HEK293T (cell line): ENCODE measurements around the gene OPCML.

Experiments used
- CTCF ChIA-PET: fragments of 350-600 bp; formaldehyde crosslinking; extraction: SDS; loops from one replicate; lab custom pipeline; 2021; ENCODE audit warnings: antibody characterized with exemption, inconsistent platforms; lab: Yijun Ruan, JAX
- POLR2A ChIA-PET: fragments of 350-600 bp; formaldehyde crosslinking; extraction: SDS; loops from one replicate; lab custom pipeline; 2020; ENCODE audit warnings: antibody characterized with exemption, inconsistent platforms; lab: Yijun Ruan, JAX
- DNase-seq: peaks from one replicate; pipeline ENCODE4 v3.0.0; 2012; ENCODE audit warnings: mixed read lengths; ENCODE audit errors: extremely low spot score
- ARNT ChIP-seq: fragments of 450-650 bp; IDR thresholded peaks from 2 replicates; pipeline ENCODE4 v1.6.1; 2017; ENCODE audit warnings: mild to moderate bottlenecking
- BHLHE40 ChIP-seq: fragments of 450-650 bp; IDR thresholded peaks from 2 replicates; pipeline ENCODE4 v1.6.1; 2016; ENCODE audit warnings: mild to moderate bottlenecking, moderate library complexity, borderline replicate concordance
- CTBP1 ChIP-seq: fragments of 450-650 bp; IDR thresholded peaks from 2 replicates; pipeline ENCODE4 v1.6.1; 2016; ENCODE audit warnings: borderline replicate concordance
- ELF4 ChIP-seq: fragments of 450-650 bp; IDR thresholded peaks from 2 replicates; pipeline ENCODE4 v1.6.1; 2017; ENCODE audit warnings: antibody characterized with exemption
- FOXA1 ChIP-seq: fragments of 450-650 bp; IDR thresholded peaks from 2 replicates; pipeline ENCODE4 v1.6.1; 2016; ENCODE audit warnings: mild to moderate bottlenecking
- FOXK2 ChIP-seq: fragments of 450-650 bp; IDR thresholded peaks from 2 replicates; pipeline ENCODE4 v1.6.1; 2016; ENCODE audit warnings: mild to moderate bottlenecking
- FOXM1 ChIP-seq: fragments of 450-650 bp; IDR thresholded peaks from 2 replicates; pipeline ENCODE4 v1.6.1; 2017; ENCODE audit warnings: mild to moderate bottlenecking, borderline replicate concordance
- HDGF ChIP-seq: fragments of 450-650 bp; IDR thresholded peaks from 2 replicates; pipeline ENCODE4 v1.6.1; 2017; ENCODE audit warnings: antibody characterized with exemption, borderline replicate concordance
- L3MBTL2 ChIP-seq: fragments of 450-650 bp; conservative IDR thresholded peaks from 2 replicates; pipeline ENCODE4 v1.6.1; 2016; ENCODE audit warnings: mild to moderate bottlenecking
- LEF1 ChIP-seq: fragments of 450-650 bp; IDR thresholded peaks from 2 replicates; pipeline ENCODE4 v1.6.1; 2017; ENCODE audit warnings: mild to moderate bottlenecking, borderline replicate concordance
- NFRKB ChIP-seq: fragments of 450-650 bp; IDR thresholded peaks from 2 replicates; pipeline ENCODE4 v1.6.1; 2016; ENCODE audit warnings: mild to moderate bottlenecking, moderate library complexity
- SP1 ChIP-seq: fragments of 450-650 bp; IDR thresholded peaks from 2 replicates; pipeline ENCODE4 v1.6.1; 2017
- SUZ12 ChIP-seq: fragments of 450-650 bp; IDR thresholded peaks from 2 replicates; pipeline ENCODE4 v1.6.1; 2016; ENCODE audit warnings: mild to moderate bottlenecking
- TARDBP ChIP-seq: fragments of 450-650 bp; IDR thresholded peaks from 2 replicates; pipeline ENCODE4 v1.6.1; 2016
- ZNF384 ChIP-seq: fragments of 450-650 bp; IDR thresholded peaks from 2 replicates; pipeline ENCODE4 v1.6.1; 2016
- TF ChIP-seq, protein P1 (sequence below): fragments of 450-650 bp; IDR thresholded peaks from 2 replicates; pipeline ENCODE4 v1.6.1; 2016

The OPCML gene

DNA sequence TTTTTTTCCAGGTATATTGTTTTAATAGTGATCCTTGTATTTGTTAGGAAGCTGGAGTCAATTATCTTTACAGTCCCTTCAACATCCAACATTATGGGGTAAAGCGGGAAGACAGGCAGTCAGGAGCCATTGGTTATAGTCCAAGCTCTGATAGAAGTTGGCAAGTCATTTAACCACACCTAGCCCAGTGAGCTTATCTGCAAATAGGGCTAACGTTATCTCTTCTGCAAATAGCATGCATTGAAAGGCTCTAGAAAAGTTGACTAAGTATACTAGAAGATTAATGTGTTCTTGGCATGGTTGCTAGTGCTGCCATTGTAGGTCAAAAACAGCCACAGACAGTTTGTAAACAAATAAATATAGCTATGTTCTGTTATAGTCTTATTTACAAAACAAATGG is 520.7 kb downstream of the OPCML start:
- no peak for DNase-seq
- CTCF ChIA-PET, result no interaction called here
- POLR2A ChIA-PET, result no interaction called here
- TF ChIP-seq ARNT, result no peak
- TF ChIP-seq BHLHE40, result no peak
- TF ChIP-seq SUZ12, result no peak
- no peak for TF ChIP-seq NFRKB
- TF ChIP-seq FOXA1, result no peak
- TF ChIP-seq HDGF, result no peak
- TF ChIP-seq ELF4, result no peak
- TF ChIP-seq, protein P1, sequence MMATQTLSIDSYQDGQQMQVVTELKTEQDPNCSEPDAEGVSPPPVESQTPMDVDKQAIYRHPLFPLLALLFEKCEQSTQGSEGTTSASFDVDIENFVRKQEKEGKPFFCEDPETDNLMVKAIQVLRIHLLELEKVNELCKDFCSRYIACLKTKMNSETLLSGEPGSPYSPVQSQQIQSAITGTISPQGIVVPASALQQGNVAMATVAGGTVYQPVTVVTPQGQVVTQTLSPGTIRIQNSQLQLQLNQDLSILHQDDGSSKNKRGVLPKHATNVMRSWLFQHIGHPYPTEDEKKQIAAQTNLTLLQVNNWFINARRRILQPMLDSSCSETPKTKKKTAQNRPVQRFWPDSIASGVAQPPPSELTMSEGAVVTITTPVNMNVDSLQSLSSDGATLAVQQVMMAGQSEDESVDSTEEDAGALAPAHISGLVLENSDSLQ, result no peak
- TF ChIP-seq SP1, result no peak
- TF ChIP-seq ZNF384, result no peak
- no peak for TF ChIP-seq CTBP1
- no peak for TF ChIP-seq FOXM1
- no peak for TF ChIP-seq TARDBP
- TF ChIP-seq FOXK2, result no peak

DNA sequence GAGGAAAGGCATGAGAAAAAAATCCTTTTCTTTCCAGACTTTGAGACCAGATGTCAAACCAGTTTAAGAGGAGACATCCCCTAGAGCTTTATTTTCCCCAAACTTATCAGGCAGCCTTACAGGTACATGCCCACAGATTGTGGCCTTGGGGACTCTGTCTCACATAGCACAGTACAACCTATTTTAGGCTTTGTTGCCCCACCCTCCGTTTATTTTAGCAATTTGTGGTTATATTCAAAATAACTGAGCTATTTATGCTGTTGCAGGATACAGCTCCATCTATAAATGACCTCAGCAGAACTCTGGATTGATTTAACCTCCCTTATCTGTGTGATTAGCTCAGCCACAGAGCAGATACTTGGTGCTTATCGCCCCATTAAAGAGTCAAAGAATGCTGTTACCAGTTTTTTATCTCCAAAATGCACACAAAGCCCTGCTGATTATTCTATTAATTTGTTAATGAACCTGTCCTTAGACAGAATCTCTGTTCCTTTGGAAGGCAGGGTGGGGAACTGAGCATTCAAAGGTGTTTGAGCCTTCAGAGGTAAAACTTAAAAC is 525.2 kb downstream of the OPCML start:
- DNase-seq, result no peak
- CTCF ChIA-PET, result no interaction called here
- POLR2A ChIA-PET, result no interaction called here
- TF ChIP-seq ARNT (no peak), SP1 (no peak), SUZ12 (no peak), ZNF384 (no peak), L3MBTL2 (no peak)

DNA sequence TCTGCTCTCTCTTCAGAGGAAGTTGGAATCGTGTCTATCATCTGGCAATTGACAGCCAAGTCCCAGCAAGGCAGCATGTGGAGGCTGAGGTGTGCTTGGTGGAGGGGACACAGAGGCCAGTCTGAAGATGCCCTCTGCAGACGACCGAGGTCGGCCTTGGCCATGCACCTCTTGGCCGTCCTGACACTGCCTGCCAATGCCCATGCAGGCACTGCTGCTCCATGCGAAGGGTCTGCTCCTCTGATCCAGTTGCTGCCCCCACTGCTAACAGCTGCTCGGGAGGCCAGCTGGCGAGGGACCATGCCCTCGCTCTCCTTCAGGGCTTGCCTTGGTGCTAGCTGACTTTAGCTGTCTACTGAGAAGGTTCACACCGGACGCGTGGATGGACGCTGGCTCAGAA is 527.9 kb downstream of the OPCML start:
- ChIA-PET POLR2A (no interaction called here), CTCF (no interaction called here)
- DNase-seq, result no peak
- TF ChIP-seq L3MBTL2, result no peak
- TF ChIP-seq ELF4, result no peak
- no peak for TF ChIP-seq TARDBP
- no peak for TF ChIP-seq ZNF384
- TF ChIP-seq, protein P1, result no peak
- no peak for TF ChIP-seq FOXM1
- no peak for TF ChIP-seq CTBP1
- TF ChIP-seq FOXA1, result no peak
- TF ChIP-seq SP1, result no peak
- TF ChIP-seq ARNT, result no peak
- no peak for TF ChIP-seq NFRKB
- TF ChIP-seq BHLHE40, result no peak
- no peak for TF ChIP-seq SUZ12
- TF ChIP-seq LEF1, result no peak

- TF ChIP-seq FOXM1, result no peak
- TF ChIP-seq SUZ12, result no peak
- TF ChIP-seq ELF4, result no peak
- no peak for TF ChIP-seq ARNT
- TF ChIP-seq ZNF384, result no peak
- no peak for TF ChIP-seq TARDBP
- no peak for TF ChIP-seq BHLHE40
- no peak for TF ChIP-seq SP1
- no peak for TF ChIP-seq CTBP1
- no peak for TF ChIP-seq FOXA1
- TF ChIP-seq, protein P1, result no peak
- TF ChIP-seq LEF1, result no peak
- no peak for TF ChIP-seq NFRKB
- no peak for TF ChIP-seq L3MBTL2
- no peak for TF ChIP-seq FOXK2
- no peak for TF ChIP-seq HDGF
- ChIA-PET POLR2A (no interaction called here), CTCF (no interaction called here)
- no peak for DNase-seq
These were observed 532.8 kb downstream of the OPCML start for GRCh38 chr11:132999516-132999915.

DNA sequence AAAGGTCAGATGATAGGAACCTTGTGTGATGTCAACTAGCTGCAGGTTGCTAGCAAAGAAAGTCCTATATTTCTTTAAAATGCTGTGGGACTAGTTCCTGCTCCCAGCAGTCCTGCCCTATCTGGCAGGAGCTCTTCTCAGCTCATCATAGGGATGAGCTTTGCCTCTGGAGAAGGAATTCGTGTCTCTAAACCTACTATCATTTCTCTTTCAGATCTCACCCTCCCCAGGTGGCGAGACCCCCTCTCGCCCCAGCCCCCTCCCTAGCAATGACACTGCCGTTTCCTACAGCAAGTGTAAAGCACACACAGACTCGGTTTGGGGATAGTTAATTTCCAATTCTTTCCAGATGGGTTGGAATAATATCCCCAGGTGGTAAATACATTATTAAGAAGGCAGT is 533.3 kb downstream of the OPCML start:
- no peak for DNase-seq
- ChIA-PET CTCF (no interaction called here), POLR2A (no interaction called here)
- TF ChIP-seq FOXK2, result no peak
- TF ChIP-seq NFRKB, result no peak
- no peak for TF ChIP-seq ZNF384
- no peak for TF ChIP-seq FOXM1
- TF ChIP-seq, protein P1, result no peak
- no peak for TF ChIP-seq ARNT

DNA sequence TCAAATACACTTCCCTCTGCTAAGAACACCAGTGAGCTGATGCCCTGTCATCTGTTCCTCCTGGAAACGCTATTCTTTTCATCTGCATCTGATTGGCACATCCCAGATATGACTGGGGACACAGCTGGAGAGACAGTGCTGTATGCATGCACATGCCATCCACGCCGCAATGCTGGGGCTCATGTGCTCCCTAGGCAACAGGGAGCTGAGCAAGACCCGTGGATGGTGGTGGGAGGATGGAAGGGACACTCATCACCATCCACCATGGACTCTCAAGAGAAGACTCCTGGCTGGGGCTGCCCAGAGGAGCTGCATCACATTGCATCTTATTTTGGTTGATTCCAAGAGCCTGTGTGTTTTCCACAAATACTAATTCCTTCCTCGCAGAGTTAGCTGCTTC is 534.9 kb downstream of the OPCML start:
- DNase-seq, result no peak
- ChIA-PET POLR2A (no interaction called here), CTCF (no interaction called here)
- no peak for TF ChIP-seq CTBP1
- no peak for TF ChIP-seq LEF1
- no peak for TF ChIP-seq ZNF384
- no peak for TF ChIP-seq SUZ12
- TF ChIP-seq SP1, result no peak
- no peak for TF ChIP-seq BHLHE40
- no peak for TF ChIP-seq FOXK2
- TF ChIP-seq HDGF, result no peak
- no peak for TF ChIP-seq ELF4
- no peak for TF ChIP-seq TARDBP
- TF ChIP-seq FOXM1, result no peak
- TF ChIP-seq NFRKB, result no peak
- TF ChIP-seq L3MBTL2, result no peak
- no peak for TF ChIP-seq FOXA1
- TF ChIP-seq, protein P1, result no peak
- TF ChIP-seq ARNT, result no peak
